NCI-H82 (cell line): ENCODE results near the gene SLC12A7.
"Not testable (repeated sequence)": the region's sequence is repeated elsewhere in the genome, so short reads cannot be mapped to it uniquely, and the experiment has no call there.

Source experiments
- DNase-seq: peaks from one replicate; lab custom pipeline; 2025; lab: John Stamatoyannopoulos, UW

The SLC12A7 gene

GRCh38 chr5:1111727-1112289, at the start of gene SLC12A7:
SLC12A7 (minus strand) TSS chr5:1112063; CDS start chr5:1111991, 72 bp downstream.
- no peak for DNase-seq

- no peak for DNase-seq
Observed at GRCh38 chr5:1161108-1161832, 49.4 kb upstream of the SLC12A7 start.

- no peak for DNase-seq
Observed at GRCh38 chr5:1159774-1160406, 48.0 kb upstream of the SLC12A7 start.

- DNase-seq = no peak
Observed at GRCh38 chr5:1159341-1159675, 47.4 kb upstream of the SLC12A7 start.

GRCh38 chr5:1158647-1159340, 46.9 kb upstream of the SLC12A7 start:
- DNase-seq = no peak

GRCh38 chr5:1157461-1157986, 45.7 kb upstream of the SLC12A7 start:
- not testable (repeated sequence) for DNase-seq

- DNase-seq = no peak
Observed at GRCh38 chr5:1156754-1157460, 45.0 kb upstream of the SLC12A7 start.

GRCh38 chr5:1156033-1156753, 44.3 kb upstream of the SLC12A7 start:
- no peak for DNase-seq

- DNase-seq = no peak
Observed at GRCh38 chr5:1155191-1156032, 43.5 kb upstream of the SLC12A7 start.

- DNase-seq = no peak
Observed at GRCh38 chr5:1153428-1153827, 41.6 kb upstream of the SLC12A7 start.

- DNase-seq = peak; percentile 73
Observed at GRCh38 chr5:1152771-1153282, 41.0 kb upstream of the SLC12A7 start.

- DNase-seq = no peak
Observed at GRCh38 chr5:1152156-1152555, 40.3 kb upstream of the SLC12A7 start.

- DNase-seq = no peak
Observed at GRCh38 chr5:1151316-1151715, 39.5 kb upstream of the SLC12A7 start.

GRCh38 chr5:1150866-1151265, 39.0 kb upstream of the SLC12A7 start:
- no peak for DNase-seq

- DNase-seq = no peak
Observed at GRCh38 chr5:1144638-1145396, 33.0 kb upstream of the SLC12A7 start.

GRCh38 chr5:1144089-1144488, 32.2 kb upstream of the SLC12A7 start:
- DNase-seq = no peak

- no peak for DNase-seq
Observed at GRCh38 chr5:1143670-1143951, 31.7 kb upstream of the SLC12A7 start.

- no peak for DNase-seq
Observed at GRCh38 chr5:1142886-1143669, 31.2 kb upstream of the SLC12A7 start.

- no peak for DNase-seq
Observed at GRCh38 chr5:1141834-1142233, 30.0 kb upstream of the SLC12A7 start.
